Measurements from ENCODE around the gene SDK1.

DNA sequence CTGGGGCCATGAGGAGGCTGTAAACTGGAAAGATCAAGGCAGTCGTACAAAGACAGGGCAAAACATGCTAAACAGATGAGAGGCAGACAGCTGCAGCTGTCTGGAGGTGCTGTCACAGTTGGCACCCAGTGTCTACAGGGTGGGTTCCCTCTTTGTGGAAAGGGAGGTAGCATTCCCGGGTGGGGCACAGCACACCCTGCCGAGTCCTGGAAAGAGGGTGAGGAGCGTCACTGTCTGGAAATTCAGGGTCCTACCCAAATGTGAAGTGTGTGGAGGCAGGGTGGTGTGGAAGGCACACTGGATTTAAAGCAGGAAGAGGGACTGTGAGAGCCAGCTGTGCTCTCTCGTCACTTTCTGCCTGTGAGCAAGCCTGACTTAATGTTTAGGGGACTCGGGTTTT is 356.2 kb downstream of the SDK1 start:
- TF ChIP-seq POLR2A (IDR thresholded peaks at IDR 0.05; ENCODE audit: low read length), result no peak
- no peak for TF ChIP-seq GATA1 (IDR thresholded peaks at IDR 0.05; ENCODE audit: low read depth, low read length)
